ENCODE results near the gene PTPRJ. TPM values are rescaled to one million over a fixed set of nuclear protein-coding genes. Genes with fewer than 3 reads are reported as not detected.
A peak's percentile ranks its signal among the peaks of the same experiment; 100 is the strongest.

The PTPRJ gene
- total and polyA plus RNA-seq, 7 donors = 0.32 to 12.4 (median 4.1) TPM

DNA sequence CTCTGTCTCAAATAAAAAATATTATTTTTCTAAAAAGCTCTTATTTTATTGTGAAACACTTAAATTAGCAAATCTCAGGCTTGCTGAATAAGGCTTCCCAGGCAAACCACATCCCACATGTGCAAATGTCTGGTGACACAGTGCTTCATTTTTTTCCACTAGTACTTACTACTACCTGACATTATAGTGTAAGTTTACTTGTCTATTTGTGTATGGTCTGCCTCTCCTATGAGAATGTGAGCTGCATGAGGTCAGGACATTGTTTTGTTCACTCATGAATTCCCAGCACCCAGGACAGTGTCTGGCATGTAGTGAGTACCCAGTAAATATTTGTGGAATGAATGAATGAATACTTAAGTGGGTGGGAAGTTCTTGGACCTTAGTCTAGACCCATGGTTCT lies 103.1 kb downstream of the PTPRJ start:
- no peaks in the 10 kb centered on the region for H3K36me3 ChIP-seq (ENCODE audit: insufficient read depth in 1 of 2, low read depth in 1 of 2)
- no peaks in the 10 kb centered on the region for H3K9me3 ChIP-seq
- TF ChIP-seq, protein P1, sequence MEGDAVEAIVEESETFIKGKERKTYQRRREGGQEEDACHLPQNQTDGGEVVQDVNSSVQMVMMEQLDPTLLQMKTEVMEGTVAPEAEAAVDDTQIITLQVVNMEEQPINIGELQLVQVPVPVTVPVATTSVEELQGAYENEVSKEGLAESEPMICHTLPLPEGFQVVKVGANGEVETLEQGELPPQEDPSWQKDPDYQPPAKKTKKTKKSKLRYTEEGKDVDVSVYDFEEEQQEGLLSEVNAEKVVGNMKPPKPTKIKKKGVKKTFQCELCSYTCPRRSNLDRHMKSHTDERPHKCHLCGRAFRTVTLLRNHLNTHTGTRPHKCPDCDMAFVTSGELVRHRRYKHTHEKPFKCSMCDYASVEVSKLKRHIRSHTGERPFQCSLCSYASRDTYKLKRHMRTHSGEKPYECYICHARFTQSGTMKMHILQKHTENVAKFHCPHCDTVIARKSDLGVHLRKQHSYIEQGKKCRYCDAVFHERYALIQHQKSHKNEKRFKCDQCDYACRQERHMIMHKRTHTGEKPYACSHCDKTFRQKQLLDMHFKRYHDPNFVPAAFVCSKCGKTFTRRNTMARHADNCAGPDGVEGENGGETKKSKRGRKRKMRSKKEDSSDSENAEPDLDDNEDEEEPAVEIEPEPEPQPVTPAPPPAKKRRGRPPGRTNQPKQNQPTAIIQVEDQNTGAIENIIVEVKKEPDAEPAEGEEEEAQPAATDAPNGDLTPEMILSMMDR (IDR thresholded peaks at IDR 0.05) = no peak
- no peak overlapping the region for H3K4me3 ChIP-seq
- ATAC-seq (no peak), DNase-seq (no peak)
- H3K27me3 ChIP-seq (ENCODE audit: insufficient read depth in 3 of 3, low read length in 2 of 3) = no peaks in the 10 kb centered on the region
- intact Hi-C loops (cut with DNase I) = loop anchor here in 1 of 2 donors (10.0 kb wide), 1 partner anchor 49 kb away; no protein-coding TSS in a partner anchor
- H3K4me1 ChIP-seq = peaks cover 23% of the 10 kb centered on the region
- no peak overlapping the region for H3K27ac ChIP-seq

DNA sequence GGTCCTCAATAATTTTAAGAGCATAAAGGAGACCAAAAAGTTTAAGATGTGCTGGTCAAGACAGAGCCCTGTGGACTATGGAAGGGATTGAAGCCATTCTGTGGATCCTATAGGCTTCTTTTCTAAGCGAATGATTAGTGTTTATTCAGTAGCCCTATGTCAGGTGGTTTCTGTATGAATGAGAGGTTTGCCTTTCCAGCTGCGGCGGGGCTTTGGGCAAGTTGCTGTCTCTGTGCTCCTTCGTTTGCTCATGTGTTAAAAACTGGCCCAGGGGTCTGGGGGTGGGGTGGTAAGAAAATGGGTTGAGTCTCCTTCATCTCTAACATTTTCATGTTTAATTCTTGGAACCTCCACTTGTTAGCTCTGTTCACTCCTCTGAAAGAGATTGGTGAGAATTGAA lies 105.3 kb downstream of the PTPRJ start:
- Histone ChIP-seq H3K27ac (no peak overlapping the region), H3K4me1 (peaks cover 14% of the 10 kb centered on the region), H3K9me3 (no peaks in the 10 kb centered on the region), H3K27me3 (ENCODE audit: insufficient read depth in 3 of 3, low read length in 2 of 3) (no peaks in the 10 kb centered on the region), H3K4me3 (no peak overlapping the region), H3K36me3 (ENCODE audit: insufficient read depth in 1 of 2, low read depth in 1 of 2) (no peaks in the 10 kb centered on the region)
- 94 to 98% (median 97%) methylated on average over 4 of the region's 4 CpGs for WGBS, 3 donors
- intact Hi-C loops (cut with DNase I) = loop anchor here (5.0 to 10.0 kb wide), 2 partner anchors 51 to 103 kb away; partner anchors contain the start of gene PTPRJ (in 1 of the 2)
- TF ChIP-seq, protein P1 (IDR thresholded peaks at IDR 0.05) = no peak
- DNase-seq (no peak), ATAC-seq (no peak)

DNA sequence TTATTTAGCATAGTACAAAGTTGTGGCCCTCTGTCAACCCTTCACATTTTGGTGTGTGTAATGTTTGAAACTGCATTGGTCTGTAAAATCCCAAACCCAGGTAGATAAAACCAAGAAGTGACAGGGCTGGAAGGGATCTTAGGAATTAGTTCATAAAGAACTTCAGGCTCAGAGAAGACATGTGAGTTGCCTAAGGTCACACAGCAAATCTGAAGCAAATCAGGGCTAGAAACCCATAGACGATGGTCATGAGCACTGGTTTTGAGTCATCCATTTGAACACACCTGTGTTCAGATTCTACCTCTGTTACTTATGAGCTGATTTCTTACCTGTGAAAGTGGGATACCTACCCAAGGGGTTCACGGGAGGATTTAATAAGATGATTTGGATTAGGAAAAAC lies 107.1 kb downstream of the PTPRJ start:
- no peak for DNase-seq
- H3K9me3 ChIP-seq = no peaks in the 10 kb centered on the region
- TF ChIP-seq, protein P1 (IDR thresholded peaks at IDR 0.05) = no peak
- no peak overlapping the region for H3K27ac ChIP-seq
- intact Hi-C loops (cut with DNase I) = loop anchor here (5.0 to 10.0 kb wide), 2 partner anchors 53 to 105 kb away; partner anchors contain the start of gene PTPRJ (in 1 of the 2)
- WGBS, 3 donors = 92 to 95% (median 94%) methylated on average over 2 of the region's 2 CpGs
- H3K4me1 ChIP-seq = peaks cover 2% of the 10 kb centered on the region
- no peaks in the 10 kb centered on the region for H3K27me3 ChIP-seq (ENCODE audit: insufficient read depth in 3 of 3, low read length in 2 of 3)
- no peak for ATAC-seq
- H3K36me3 ChIP-seq (ENCODE audit: insufficient read depth in 1 of 2, low read depth in 1 of 2) = no peaks in the 10 kb centered on the region
- no peak overlapping the region for H3K4me3 ChIP-seq

DNA sequence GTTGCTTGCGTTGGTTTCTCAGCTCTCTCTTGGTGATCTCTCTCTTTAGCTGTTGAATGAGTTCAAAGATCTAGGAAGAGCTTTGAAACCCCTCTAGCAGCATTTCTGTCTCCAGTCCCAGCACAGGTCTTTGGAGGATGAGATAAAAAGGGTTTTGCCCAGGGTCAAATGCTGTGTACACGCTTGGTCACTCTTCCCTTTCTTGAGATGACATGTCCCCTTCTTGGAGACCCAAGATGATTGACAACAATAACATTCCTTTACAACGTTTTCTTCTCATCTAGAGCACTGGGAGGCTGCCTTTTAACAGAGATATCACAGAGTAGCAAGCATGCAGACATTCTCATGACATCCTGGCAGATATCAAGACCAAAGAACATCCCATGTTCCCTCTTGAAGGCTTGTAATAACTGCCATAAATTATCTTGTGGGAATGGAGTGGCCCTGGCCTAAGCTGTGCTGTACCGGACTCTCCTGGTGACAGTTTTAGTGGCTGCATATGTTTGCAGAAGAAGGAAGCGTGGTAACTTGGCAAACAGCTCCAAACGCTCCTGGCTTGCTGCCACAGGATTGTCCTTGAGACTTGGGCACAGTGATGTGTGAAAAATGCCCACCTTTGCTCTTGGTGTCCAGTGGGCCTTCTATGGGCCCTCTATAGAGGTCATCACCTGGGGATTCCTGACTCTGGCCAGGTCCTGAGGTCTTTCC lies 107.8 kb downstream of the PTPRJ start:
- no peak for DNase-seq
- no peak overlapping the region for H3K4me3 ChIP-seq
- TF ChIP-seq, protein P1 (IDR thresholded peaks at IDR 0.05) = no peak
- WGBS, 3 donors = 31 to 44% (median 33%) methylated on average over 6 of the region's 6 CpGs
- H3K4me1 ChIP-seq = no peaks in the 10 kb centered on the region
- no peak overlapping the region for H3K27ac ChIP-seq
- no peaks in the 10 kb centered on the region for H3K36me3 ChIP-seq (ENCODE audit: insufficient read depth in 1 of 2, low read depth in 1 of 2)
- ATAC-seq = peak; percentile 23 to 68 (median 42)
- intact Hi-C loops (cut with DNase I) = loop anchor here (5.0 to 10.0 kb wide), 2 partner anchors 53 to 106 kb away; partner anchors contain the start of gene PTPRJ (in 1 of the 2)
- H3K9me3 ChIP-seq = no peaks in the 10 kb centered on the region
- H3K27me3 ChIP-seq (ENCODE audit: insufficient read depth in 3 of 3, low read length in 2 of 3) = no peaks in the 10 kb centered on the region
